ENCODE data around the gene PRR7.

Gene PRR7

GRCh38 chr5:177496070-177496726, 49.6 kb downstream of the PRR7 start:
- Histone ChIP-seq H3K27ac (ENCODE audit: low read depth, low read length) (no peak overlapping the region), H4K20me1 (ENCODE audit: control insufficient read depth, insufficient read depth, low read depth, low read length) (peaks cover 5% of the 10 kb centered on the region; the same call in 1 of the 2 replicates), H3K27me3 (ENCODE audit: control insufficient read depth, low read length) (peaks cover 18% of the 10 kb centered on the region), H3K9me3 (ENCODE audit: control insufficient read depth, insufficient read depth, low read length) (no peaks in the 10 kb centered on the region), H3K79me2 (ENCODE audit: control insufficient read depth, low read length) (peaks cover 4% of the 10 kb centered on the region; the same call in 1 of the 2 replicates), H3K4me2 (ENCODE audit: low read length) (peak overlapping the region; percentile 71), H3K4me1 (ENCODE audit: control insufficient read depth, low read length) (peaks cover 49% of the 10 kb centered on the region), H3F3A (ENCODE audit: control insufficient read depth, insufficient read depth) (peaks cover 10% of the 10 kb centered on the region; the same call in 1 of the 2 replicates), H3K4me3 (ENCODE audit: low read length) (peak overlapping the region; percentile 82), H3K9me2 (replicated peaks; ENCODE audit: control insufficient read depth, low read length) (no peaks in the 10 kb centered on the region), H3K36me3 (ENCODE audit: control insufficient read depth, low read length) (peaks cover 1% of the 10 kb centered on the region)
- TF ChIP-seq EZH2phosphoT487 (IDR thresholded peaks at IDR 0.05; ENCODE audit: borderline replicate concordance, low read length) (no peak), CTCF (IDR thresholded peaks at IDR 0.05; ENCODE audit: low read depth, low read length, poor library complexity, severe bottlenecking) (no peak)

- Histone ChIP-seq H3K36me3 (ENCODE audit: control insufficient read depth, low read length) (peaks cover 7% of the 10 kb centered on the region), H3K4me1 (ENCODE audit: control insufficient read depth, low read length) (peaks cover 53% of the 10 kb centered on the region), H3K79me2 (ENCODE audit: control insufficient read depth, low read length) (peaks cover 4% of the 10 kb centered on the region; the same call in 1 of the 2 replicates), H3K4me2 (ENCODE audit: low read length) (peak overlapping the region; percentile 71), H3K4me3 (ENCODE audit: low read length) (peak overlapping the region; percentile 82), H3F3A (ENCODE audit: control insufficient read depth, insufficient read depth) (peaks cover 14% of the 10 kb centered on the region), H4K20me1 (ENCODE audit: control insufficient read depth, insufficient read depth, low read depth, low read length) (peaks cover 8% of the 10 kb centered on the region; the same call in 1 of the 2 replicates), H3K27ac (ENCODE audit: low read depth, low read length) (no peak overlapping the region), H3K9me2 (replicated peaks; ENCODE audit: control insufficient read depth, low read length) (no peaks in the 10 kb centered on the region), H3K9me3 (ENCODE audit: control insufficient read depth, insufficient read depth, low read length) (no peaks in the 10 kb centered on the region), H3K27me3 (ENCODE audit: control insufficient read depth, low read length) (peaks cover 18% of the 10 kb centered on the region)
- TF ChIP-seq CTCF (IDR thresholded peaks at IDR 0.05; ENCODE audit: low read depth, low read length, poor library complexity, severe bottlenecking) (no peak), EZH2phosphoT487 (IDR thresholded peaks at IDR 0.05; ENCODE audit: borderline replicate concordance, low read length) (no peak)
Observed at GRCh38 chr5:177496727-177497291, 50.2 kb downstream of the PRR7 start.

- TF ChIP-seq CTCF (IDR thresholded peaks at IDR 0.05; ENCODE audit: low read depth, low read length, poor library complexity, severe bottlenecking) (peak; percentile 11), EZH2phosphoT487 (IDR thresholded peaks at IDR 0.05; ENCODE audit: borderline replicate concordance, low read length) (no peak)
- Histone ChIP-seq H4K20me1 (ENCODE audit: control insufficient read depth, insufficient read depth, low read depth, low read length) (peaks cover 8% of the 10 kb centered on the region; the same call in 1 of the 2 replicates), H3K27me3 (ENCODE audit: control insufficient read depth, low read length) (peaks cover 18% of the 10 kb centered on the region), H3K4me2 (ENCODE audit: low read length) (peak within 1 kb of the TSS; percentile 71), H3K9me2 (replicated peaks; ENCODE audit: control insufficient read depth, low read length) (no peaks in the 10 kb centered on the region), H3K4me3 (ENCODE audit: low read length) (peak within 1 kb of the TSS; percentile 82), H3K36me3 (ENCODE audit: control insufficient read depth, low read length) (peaks cover 13% of the 10 kb centered on the region), H3K9me3 (ENCODE audit: control insufficient read depth, insufficient read depth, low read length) (no peaks in the 10 kb centered on the region), H3K27ac (ENCODE audit: low read depth, low read length) (no peak within 1 kb of the TSS), H3K4me1 (ENCODE audit: control insufficient read depth, low read length) (peaks cover 60% of the 10 kb centered on the region), H3K79me2 (ENCODE audit: control insufficient read depth, low read length) (peaks cover 4% of the 10 kb centered on the region; the same call in 1 of the 2 replicates), H3F3A (ENCODE audit: control insufficient read depth, insufficient read depth) (peaks cover 21% of the 10 kb centered on the region)
Observed at GRCh38 chr5:177497292-177498012, 50.8 kb downstream of the PRR7 start, which contains the start of gene PDLIM7. TSS of gene PDLIM7 (minus strand) at chr5:177497604. CDS start at chr5:177496512, 1,092 bp downstream.

Data from DOHH2 (cell line).